HEK293T (cell line): ENCODE measurements around the gene CIZ1.

Experiments
- ARNT ChIP-seq: fragments of 450-650 bp; IDR thresholded peaks from 2 replicates; pipeline ENCODE4 v1.6.1; 2017; ENCODE audit warnings: mild to moderate bottlenecking
- BHLHE40 ChIP-seq: fragments of 450-650 bp; IDR thresholded peaks from 2 replicates; pipeline ENCODE4 v1.6.1; 2016; ENCODE audit warnings: mild to moderate bottlenecking, moderate library complexity, borderline replicate concordance
- ELF4 ChIP-seq: fragments of 450-650 bp; IDR thresholded peaks from 2 replicates; pipeline ENCODE4 v1.6.1; 2017; ENCODE audit warnings: antibody characterized with exemption
- FOXA1 ChIP-seq: fragments of 450-650 bp; IDR thresholded peaks from 2 replicates; pipeline ENCODE4 v1.6.1; 2016; ENCODE audit warnings: mild to moderate bottlenecking
- FOXK2 ChIP-seq: fragments of 450-650 bp; IDR thresholded peaks from 2 replicates; pipeline ENCODE4 v1.6.1; 2016; ENCODE audit warnings: mild to moderate bottlenecking
- FOXM1 ChIP-seq: fragments of 450-650 bp; IDR thresholded peaks from 2 replicates; pipeline ENCODE4 v1.6.1; 2017; ENCODE audit warnings: mild to moderate bottlenecking, borderline replicate concordance
- HDGF ChIP-seq: fragments of 450-650 bp; IDR thresholded peaks from 2 replicates; pipeline ENCODE4 v1.6.1; 2017; ENCODE audit warnings: antibody characterized with exemption, borderline replicate concordance
- LEF1 ChIP-seq: fragments of 450-650 bp; IDR thresholded peaks from 2 replicates; pipeline ENCODE4 v1.6.1; 2017; ENCODE audit warnings: mild to moderate bottlenecking, borderline replicate concordance
- NFRKB ChIP-seq: fragments of 450-650 bp; IDR thresholded peaks from 2 replicates; pipeline ENCODE4 v1.6.1; 2016; ENCODE audit warnings: mild to moderate bottlenecking, moderate library complexity
- PKNOX1 ChIP-seq: fragments of 450-650 bp; IDR thresholded peaks from 2 replicates; pipeline ENCODE4 v1.6.1; 2016
- SP1 ChIP-seq: fragments of 450-650 bp; IDR thresholded peaks from 2 replicates; pipeline ENCODE4 v1.6.1; 2017
- SUZ12 ChIP-seq: fragments of 450-650 bp; IDR thresholded peaks from 2 replicates; pipeline ENCODE4 v1.6.1; 2016; ENCODE audit warnings: mild to moderate bottlenecking
- TARDBP ChIP-seq: fragments of 450-650 bp; IDR thresholded peaks from 2 replicates; pipeline ENCODE4 v1.6.1; 2016
- ZNF384 ChIP-seq: fragments of 450-650 bp; IDR thresholded peaks from 2 replicates; pipeline ENCODE4 v1.6.1; 2016

DNA sequence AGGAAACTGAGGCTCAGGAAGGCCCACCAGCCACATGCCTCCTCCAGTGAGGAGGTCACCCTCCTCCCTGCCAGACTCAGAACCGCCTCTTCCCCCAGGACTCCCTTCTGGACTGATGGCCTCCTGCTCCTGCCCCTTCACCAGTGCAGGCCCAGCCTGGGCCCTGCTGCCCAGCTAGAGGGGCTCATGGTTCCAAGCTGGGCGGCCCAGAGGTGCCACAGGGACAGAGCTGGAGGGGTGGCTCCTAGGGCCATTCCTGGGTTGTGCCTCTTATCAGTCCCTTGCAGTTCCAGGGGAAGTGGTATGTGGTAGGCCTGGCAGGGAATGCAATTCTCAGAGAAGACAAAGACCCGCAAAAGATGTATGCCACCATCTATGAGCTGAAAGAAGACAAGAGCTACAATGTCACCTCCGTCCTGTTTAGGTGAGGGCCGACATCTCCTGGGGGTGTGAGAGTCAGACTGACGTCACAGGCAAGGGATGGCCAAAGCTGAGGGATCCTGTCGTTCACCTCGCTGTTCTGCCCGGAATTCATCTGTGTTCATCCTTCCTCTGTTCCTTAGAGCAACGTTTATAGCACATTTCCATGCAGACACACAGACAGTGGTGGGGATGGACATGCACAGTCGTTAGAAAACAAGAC, 41.3 kb downstream of the CIZ1 start:
- TF ChIP-seq PKNOX1: no peak
- TF ChIP-seq SUZ12: no peak
- no peak for TF ChIP-seq ZNF384
- no peak for TF ChIP-seq FOXK2
- TF ChIP-seq LEF1: no peak
- TF ChIP-seq SP1: no peak
- TF ChIP-seq HDGF: no peak
- TF ChIP-seq ELF4: no peak
- TF ChIP-seq BHLHE40: no peak
- no peak for TF ChIP-seq NFRKB
- no peak for TF ChIP-seq FOXM1
- TF ChIP-seq ARNT: no peak
- no peak for TF ChIP-seq TARDBP
- TF ChIP-seq FOXA1: no peak
